Mononuclear cell (primary cell): Measurements from ENCODE around the gene C3orf52. TPM values are rescaled to one million over a fixed set of nuclear protein-coding genes. Genes with fewer than 3 reads are reported as not detected.

Experiments used
- H3K27me3 ChIP-seq: 2 replicates; pipeline ENCODE4 v1.6.0; 2011; ENCODE audit warnings: low read length, control low read depth; ENCODE audit not compliant: insufficient read depth
- H3K4me1 ChIP-seq: 2 replicates; pipeline ENCODE4 v1.5.1; 2011; ENCODE audit warnings: mild to moderate bottlenecking, low read length, control low read depth; ENCODE audit not compliant: insufficient read depth
- H3K4me3 ChIP-seq: 2 replicates; pipeline ENCODE4 v1.5.1; 2011; ENCODE audit warnings: mild to moderate bottlenecking, low read length, moderate library complexity
- H3K9me3 ChIP-seq: 2 replicates; pipeline ENCODE4 v1.5.1; 2011; ENCODE audit warnings: low read depth, mild to moderate bottlenecking, control low read depth, low read length
- total RNA-seq: library from RNA; depleted of rRNA; stranded (reverse); fragments of >200 nt; gene quantifications from one replicate; pipeline ENCODE4 v1.2.3, GENCODE V29; 2012

The C3orf52 gene
- total RNA-seq, 1 donor = 1.3 TPM

GRCh38 chr3:112121577-112122547 is 35.7 kb downstream of the C3orf52 start:
- H3K9me3 ChIP-seq = no peaks in the 10 kb centered on the region
- no peaks in the 10 kb centered on the region for H3K27me3 ChIP-seq
- H3K4me1 ChIP-seq = peaks cover 67% of the 10 kb centered on the region
- H3K4me3 ChIP-seq = no peak overlapping the region

GRCh38 chr3:112122870-112123269 is 36.7 kb downstream of the C3orf52 start:
- Histone ChIP-seq H3K9me3 (no peaks in the 10 kb centered on the region), H3K4me3 (no peak overlapping the region), H3K27me3 (no peaks in the 10 kb centered on the region), H3K4me1 (peaks cover 65% of the 10 kb centered on the region)

- Histone ChIP-seq H3K9me3 (no peaks in the 10 kb centered on the region), H3K4me3 (no peak overlapping the region), H3K27me3 (no peaks in the 10 kb centered on the region), H3K4me1 (peaks cover 66% of the 10 kb centered on the region)
Observed at GRCh38 chr3:112123548-112123947, 37.4 kb downstream of the C3orf52 start.

DNA sequence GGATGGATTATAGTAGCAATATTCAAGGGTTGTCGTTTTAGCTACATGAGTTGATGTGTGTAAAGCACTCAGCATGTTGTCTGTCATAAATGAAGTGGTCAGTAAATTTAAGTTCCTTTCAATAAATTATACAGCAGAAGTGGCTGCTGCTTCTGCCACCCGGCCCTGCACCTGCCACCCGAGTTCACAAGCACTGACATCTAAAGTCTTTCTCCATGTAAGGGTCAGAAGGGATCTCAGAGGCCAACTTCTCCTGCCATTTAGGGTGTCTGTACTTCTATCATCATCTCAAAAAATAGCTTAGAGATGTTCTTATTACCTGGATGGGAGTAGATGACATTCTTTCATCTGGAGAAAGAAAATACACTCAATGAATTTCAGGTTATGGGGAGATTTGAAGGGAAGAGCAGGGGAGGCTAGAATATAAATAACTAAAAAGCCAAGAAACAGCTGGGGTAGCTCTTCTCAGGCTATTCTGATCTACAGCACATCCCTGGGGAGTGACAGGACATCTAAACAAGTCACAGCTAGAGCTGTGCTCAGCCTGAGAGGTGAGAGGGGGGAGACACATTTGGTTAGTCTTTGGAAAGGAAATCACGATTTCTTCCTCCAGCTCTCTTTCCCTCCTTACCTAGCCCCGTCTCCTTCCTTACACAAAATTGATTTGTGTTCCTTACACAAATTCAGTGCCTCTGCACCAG is 38.9 kb downstream of the C3orf52 start:
- Histone ChIP-seq H3K4me1 (peaks cover 65% of the 10 kb centered on the region), H3K27me3 (no peaks in the 10 kb centered on the region), H3K9me3 (no peaks in the 10 kb centered on the region), H3K4me3 (no peak overlapping the region)

GRCh38 chr3:112126511-112126911 is 40.3 kb downstream of the C3orf52 start:
- Histone ChIP-seq H3K4me1 (peaks cover 67% of the 10 kb centered on the region), H3K27me3 (no peaks in the 10 kb centered on the region), H3K4me3 (no peak overlapping the region), H3K9me3 (no peaks in the 10 kb centered on the region)

DNA sequence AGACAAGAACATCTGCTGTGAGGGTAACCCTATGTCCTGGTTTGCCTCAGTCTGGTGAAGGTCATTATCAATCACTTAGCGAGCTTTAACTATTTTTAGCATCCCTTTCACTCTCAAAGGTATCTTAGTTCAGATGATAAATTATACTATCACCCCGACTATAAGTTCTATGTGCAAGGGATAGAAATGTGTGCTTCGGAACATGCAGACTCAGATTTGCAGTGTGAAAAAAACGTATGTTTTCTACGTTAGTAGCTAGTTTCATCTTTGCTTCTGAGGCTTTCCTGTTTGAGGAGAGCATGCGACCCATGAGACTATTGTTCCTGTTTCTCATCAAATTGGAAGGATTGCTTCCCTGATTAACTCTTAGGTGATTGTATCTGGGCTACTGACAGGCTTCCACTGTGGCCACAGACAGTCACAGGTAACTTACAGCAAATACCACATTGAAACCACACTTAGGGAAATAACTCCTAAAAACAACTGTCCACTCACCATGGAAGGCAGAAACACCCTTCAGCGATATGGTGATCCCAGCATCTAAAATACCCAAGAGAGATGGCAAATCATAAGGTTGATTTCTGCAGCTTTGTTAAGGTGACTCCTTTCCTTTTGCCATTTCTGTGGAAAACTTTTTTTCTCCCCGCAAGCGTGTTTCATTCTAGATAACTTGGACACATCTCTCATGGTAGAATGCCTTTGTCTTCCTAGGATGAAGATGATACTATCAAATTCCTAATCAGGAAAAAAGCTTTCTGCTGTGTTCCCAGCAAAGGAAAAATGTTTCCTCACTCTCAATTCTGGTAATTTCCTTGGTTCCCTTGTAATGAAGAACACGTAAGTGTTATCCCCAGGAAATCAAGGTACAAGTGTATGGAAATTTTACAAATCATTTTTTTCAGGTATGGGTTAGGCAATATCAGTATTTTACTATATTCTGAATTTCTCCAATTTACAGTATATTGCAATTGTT is 41.6 kb downstream of the C3orf52 start:
- Histone ChIP-seq H3K4me1 (peaks cover 72% of the 10 kb centered on the region), H3K4me3 (no peak overlapping the region), H3K27me3 (no peaks in the 10 kb centered on the region), H3K9me3 (no peaks in the 10 kb centered on the region)

DNA sequence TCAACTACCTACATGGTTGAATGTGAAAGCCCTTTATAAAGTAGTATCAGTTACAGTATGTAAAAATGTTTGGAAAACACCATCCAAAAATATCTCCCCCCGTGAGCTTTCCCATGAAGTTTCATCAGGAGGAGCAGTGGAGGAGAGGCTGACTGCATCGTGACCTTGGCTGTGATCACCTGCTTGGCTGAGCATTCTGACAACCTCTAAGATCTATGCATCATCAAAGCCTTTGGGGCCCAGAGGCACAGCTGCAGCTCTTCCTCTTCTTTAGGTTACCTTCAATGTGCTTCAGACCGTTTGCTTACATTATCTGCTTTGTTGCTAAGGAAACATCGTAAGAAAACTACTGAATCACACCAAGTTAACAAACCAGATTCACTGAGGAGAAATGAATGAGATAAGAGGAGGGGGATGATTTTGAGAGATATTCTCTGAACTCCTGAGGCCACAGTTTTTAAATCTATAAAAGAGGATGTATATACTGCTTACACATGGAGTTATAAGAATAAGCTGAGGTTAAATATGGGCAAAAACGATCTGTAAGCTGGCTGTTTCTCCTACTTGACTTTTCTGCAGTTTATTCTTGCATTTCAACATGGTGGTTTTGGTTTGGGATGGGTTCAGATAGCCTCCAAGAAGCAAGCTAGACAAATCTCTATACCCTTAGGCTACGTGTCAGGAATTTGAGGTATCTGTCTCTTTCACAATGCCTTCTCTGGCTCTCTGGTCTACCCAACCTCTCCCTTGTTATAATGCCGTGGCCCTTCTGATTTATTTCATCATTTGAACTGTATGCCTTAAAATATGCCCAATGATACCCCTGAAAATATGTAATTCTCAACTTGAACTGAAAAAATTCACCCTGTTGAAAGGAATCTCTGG is 42.9 kb downstream of the C3orf52 start:
- H3K4me1 ChIP-seq = peaks cover 79% of the 10 kb centered on the region
- no peaks in the 10 kb centered on the region for H3K27me3 ChIP-seq
- no peaks in the 10 kb centered on the region for H3K9me3 ChIP-seq
- no peak overlapping the region for H3K4me3 ChIP-seq

- no peaks in the 10 kb centered on the region for H3K9me3 ChIP-seq
- H3K27me3 ChIP-seq = no peaks in the 10 kb centered on the region
- H3K4me1 ChIP-seq = peaks cover 81% of the 10 kb centered on the region
- H3K4me3 ChIP-seq = no peak overlapping the region
Observed at GRCh38 chr3:112129925-112130637, 43.9 kb downstream of the C3orf52 start.

DNA sequence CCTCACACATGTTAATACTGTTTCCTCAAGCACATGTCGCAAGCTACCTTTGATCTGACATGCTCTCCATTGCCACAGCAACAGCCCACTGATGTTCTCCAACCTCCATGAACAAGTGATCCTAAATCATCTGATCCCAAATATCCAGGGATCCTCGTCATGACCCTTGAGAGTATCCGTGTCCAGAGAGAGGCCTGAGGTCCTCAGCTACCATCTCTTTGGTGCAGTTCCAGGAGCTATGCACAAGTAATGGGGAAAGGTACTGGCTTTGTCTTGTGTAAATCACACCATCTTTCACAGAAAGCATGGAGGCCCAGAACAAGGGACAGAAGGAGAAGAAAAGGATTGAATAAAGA is 44.4 kb downstream of the C3orf52 start:
- no peaks in the 10 kb centered on the region for H3K9me3 ChIP-seq
- H3K4me3 ChIP-seq = no peak overlapping the region
- H3K27me3 ChIP-seq = no peaks in the 10 kb centered on the region
- H3K4me1 ChIP-seq = peaks cover 76% of the 10 kb centered on the region

DNA sequence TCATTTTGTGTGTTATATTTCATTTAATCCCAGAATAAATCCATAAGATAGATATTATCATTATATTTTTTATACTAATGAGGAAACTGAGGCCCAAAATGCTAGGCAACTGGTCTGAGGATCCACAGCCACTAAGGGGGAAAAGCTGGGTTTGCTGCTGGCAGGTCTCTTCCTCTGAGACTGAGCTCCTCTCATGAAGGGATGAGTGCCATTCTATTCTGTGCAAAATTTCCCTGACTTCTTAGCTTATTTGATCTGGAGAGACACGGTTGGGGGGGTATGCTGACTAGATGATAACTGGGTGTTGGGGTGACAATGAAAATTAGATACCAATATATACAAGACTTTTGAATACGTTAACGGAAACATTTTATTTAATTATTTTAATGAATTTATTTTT is 44.9 kb downstream of the C3orf52 start:
- Histone ChIP-seq H3K27me3 (no peaks in the 10 kb centered on the region), H3K4me1 (peaks cover 71% of the 10 kb centered on the region)

DNA sequence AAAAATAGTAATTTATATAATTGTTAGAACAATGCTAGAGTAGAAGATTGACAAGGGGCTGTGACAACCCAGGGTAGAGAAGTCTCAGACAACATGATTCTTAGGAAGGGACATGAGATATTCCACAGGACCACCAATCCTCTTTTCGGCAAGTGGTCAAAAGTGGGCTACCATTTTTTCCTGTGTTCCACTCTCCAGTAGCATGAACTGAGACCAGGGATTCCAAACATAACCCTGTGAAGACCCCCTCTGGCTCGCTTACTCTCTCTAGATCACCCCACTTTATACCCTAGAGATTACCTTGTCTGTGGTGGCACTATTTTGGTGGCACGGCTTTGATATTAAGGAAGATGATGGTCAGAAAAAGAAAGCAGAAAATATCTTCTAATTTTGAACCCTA is 45.9 kb downstream of the C3orf52 start:
- Histone ChIP-seq H3K4me3 (no peak overlapping the region), H3K9me3 (no peaks in the 10 kb centered on the region), H3K4me1 (peaks cover 69% of the 10 kb centered on the region), H3K27me3 (no peaks in the 10 kb centered on the region)

More for the DNA sequence above, 44.9 kb downstream of the C3orf52 start:
- H3K9me3 ChIP-seq = no peaks in the 10 kb centered on the region
- H3K4me3 ChIP-seq = no peak overlapping the region

GRCh38 chr3:112132554-112132953 is 46.4 kb downstream of the C3orf52 start:
- H3K4me1 ChIP-seq = peaks cover 65% of the 10 kb centered on the region
- peak overlapping the region; percentile 15 for H3K4me3 ChIP-seq
- H3K9me3 ChIP-seq = no peaks in the 10 kb centered on the region
- H3K27me3 ChIP-seq = no peaks in the 10 kb centered on the region

GRCh38 chr3:112132975-112133448 is 46.8 kb downstream of the C3orf52 start, which contains the start of gene GCSAM:
GCSAM (minus strand) TSS chr3:112133248; CDS start chr3:112133120, 128 bp downstream.
- H3K9me3 ChIP-seq = no peaks in the 10 kb centered on the region
- H3K4me1 ChIP-seq = peaks cover 60% of the 10 kb centered on the region
- no peaks in the 10 kb centered on the region for H3K27me3 ChIP-seq
- peak within 1 kb of the TSS; percentile 15 for H3K4me3 ChIP-seq
